Thyroid gland (tissue), 4 donors: ENCODE data around the gene CNIH1.

Source experiments
- CTCF ChIP-seq, 6 experiments: fragments of 200-600 bp in 3 of 6; fragments of 450-650 bp in 3 of 6; sonication (generic) in 3 of 6; IDR thresholded peaks; one replicate each; pipeline ENCODE4 v1.5.1; 2016 to 2019; ENCODE audit warnings: antibody characterized with exemption in 6 of 6, mild to moderate bottlenecking in 2 of 6, inconsistent platforms in 1 of 6, moderate library complexity in 1 of 6
- POLR2A ChIP-seq, 2 donors: fragments of 450-650 bp; IDR thresholded peaks; one replicate each; pipeline ENCODE4 v1.6.1; 2017; ENCODE audit warnings: antibody characterized with exemption in 2 of 2, mild to moderate bottlenecking in 2 of 2, moderate library complexity in 1 of 2

GRCh38 chr14:54423991-54424390, 17.2 kb downstream of the CNIH1 start:
- no peak for TF ChIP-seq CTCF (IDR thresholded peaks at IDR 0.05)
- TF ChIP-seq POLR2A (IDR thresholded peaks at IDR 0.05) = no peak
